Upper lobe of left lung (tissue), 6 donors: ENCODE results near the gene PRDM7. TPM values are rescaled to one million over a fixed set of nuclear protein-coding genes. Genes with fewer than 3 reads are reported as not detected.

Source experiments
- ATAC-seq, 2 donors: fragments of 200-7000 bp; cut with Tn5 transposase; one replicate each; pipeline ENCODE4 v1.9.1; 2022; ENCODE audit warnings: mild to moderate bottlenecking in 2 of 2, moderate library complexity in 2 of 2; ENCODE audit not compliant: low FRiP score in 2 of 2
- DNase-seq, 2 donors: peaks; one replicate each; pipeline ENCODE4 v3.0.0-alpha.2; 2019 to 2020
- H3K27ac ChIP-seq, 4 donors: fragments of 200-600 bp; sonication (generic); one replicate each; pipeline ENCODE4 v1.5.1; 2016 to 2019
- H3K27me3 ChIP-seq, 4 donors: fragments of 200-600 bp; sonication (generic); one replicate each; pipeline ENCODE4 v1.5.1; 2017 to 2019
- H3K36me3 ChIP-seq, 4 donors: fragments of 200-600 bp; sonication (generic); one replicate each; pipeline ENCODE4 v1.5.1; 2016 to 2019
- H3K4me1 ChIP-seq, 4 donors: fragments of 200-600 bp; sonication (generic); one replicate each; pipeline ENCODE4 v1.5.1; 2018 to 2019
- H3K4me3 ChIP-seq, 4 donors: fragments of 200-600 bp; sonication (generic); one replicate each; pipeline ENCODE4 v1.5.1; 2017 to 2019; ENCODE audit warnings: mild to moderate bottlenecking in 2 of 4, moderate library complexity in 1 of 4
- H3K9me3 ChIP-seq, 4 donors: fragments of 200-600 bp; sonication (generic); one replicate each; pipeline ENCODE4 v1.5.1; 2018 to 2019
- EP300 ChIP-seq, 4 donors: sonication (generic); formaldehyde crosslinking; IDR thresholded peaks; one replicate each; pipeline ENCODE4 v1.5.1; 2017; ENCODE audit warnings: antibody characterized with exemption in 4 of 4, control low read depth in 2 of 4
- POLR2A ChIP-seq, 4 donors: fragments of 450-650 bp; IDR thresholded peaks; one replicate each; pipeline ENCODE4 v1.5.1; 2016 to 2017; ENCODE audit warnings: antibody characterized with exemption in 4 of 4, mild to moderate bottlenecking in 2 of 4
- POLR2AphosphoS5 ChIP-seq, 2 donors: sonication (generic); formaldehyde crosslinking; IDR thresholded peaks; one replicate each; pipeline ENCODE4 v1.5.1; 2017; ENCODE audit warnings: antibody characterized with exemption in 2 of 2
- whole genome bisulfite sequencing, 2 donors: methylation state at CpG; one replicate each; pipeline ENCODE4 v1.1.5; 2017 to 2018; 5-methylcytosine and 5-hydroxymethylcytosine counted together
- total RNA-seq, 6 donors: library from RNA; depleted of rRNA in 4 of 6; stranded (reverse); fragments of >200 nt in 4 of 6; gene quantifications; one replicate each; pipeline versions ENCODE4 v1.1.0 to v1.2.1, GENCODE V29; 2016 to 2021
- TF ChIP-seq, protein P1 (sequence below), 6 experiments: fragments of 450-650 bp in 4 of 6; fragments of 200-600 bp in 2 of 6; sonication (generic) in 2 of 6; IDR thresholded peaks; one replicate each; pipeline ENCODE4 v1.5.1; 2016 to 2019; ENCODE audit warnings: antibody characterized with exemption in 6 of 6
- donor health status: DM: no; HTN: no; CAD: no; lungs with moderate emphysema.
- donor health status: DM: no; HTN: yes; CAD: no; lungs with severe emphysema.

PRDM7 gene
- total RNA-seq, 6 donors from 2014 or later, result not detected

DNA sequence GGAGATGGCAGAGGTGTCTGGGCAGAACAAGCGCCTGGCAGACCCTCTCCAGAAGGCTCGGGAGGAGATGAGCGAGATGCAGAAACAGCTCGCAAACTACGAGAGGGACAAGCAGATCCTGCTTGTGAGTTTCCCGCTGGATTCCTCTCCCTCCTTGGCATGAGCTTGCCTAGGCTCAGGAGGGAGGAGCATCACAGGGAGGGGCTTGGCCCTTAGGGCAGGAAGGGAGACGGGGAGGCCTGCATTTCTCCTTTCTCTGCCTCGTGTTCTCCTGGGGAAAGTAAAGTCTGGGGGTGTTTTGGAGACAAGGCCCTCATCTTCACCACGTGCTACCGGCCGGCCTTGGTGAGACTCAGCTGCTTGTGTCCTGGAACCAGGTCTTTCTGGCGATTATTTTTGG, 39.9 kb downstream of the PRDM7 start:
- 88 to 89% methylated on average over 10 to 12 of the region's 12 CpGs for WGBS, 2 donors
- Histone ChIP-seq H3K36me3 (peaks cover 6 to 73% (median 51%) of the 10 kb centered on the region in 4 donors), H3K27me3 (no peaks in the 10 kb centered on the region), H3K4me1 (no peaks in the 10 kb centered on the region), H3K4me3 (no peak overlapping the region), H3K9me3 (peaks cover 0 to 2% (median 0%) of the 10 kb centered on the region in 4 donors), H3K27ac (no peak overlapping the region)
- TF ChIP-seq EP300 (IDR thresholded peaks at IDR 0.05) (no peak), POLR2A (IDR thresholded peaks at IDR 0.05) (no peak), POLR2AphosphoS5 (IDR thresholded peaks at IDR 0.05) (no peak)
- TF ChIP-seq, protein P1, sequence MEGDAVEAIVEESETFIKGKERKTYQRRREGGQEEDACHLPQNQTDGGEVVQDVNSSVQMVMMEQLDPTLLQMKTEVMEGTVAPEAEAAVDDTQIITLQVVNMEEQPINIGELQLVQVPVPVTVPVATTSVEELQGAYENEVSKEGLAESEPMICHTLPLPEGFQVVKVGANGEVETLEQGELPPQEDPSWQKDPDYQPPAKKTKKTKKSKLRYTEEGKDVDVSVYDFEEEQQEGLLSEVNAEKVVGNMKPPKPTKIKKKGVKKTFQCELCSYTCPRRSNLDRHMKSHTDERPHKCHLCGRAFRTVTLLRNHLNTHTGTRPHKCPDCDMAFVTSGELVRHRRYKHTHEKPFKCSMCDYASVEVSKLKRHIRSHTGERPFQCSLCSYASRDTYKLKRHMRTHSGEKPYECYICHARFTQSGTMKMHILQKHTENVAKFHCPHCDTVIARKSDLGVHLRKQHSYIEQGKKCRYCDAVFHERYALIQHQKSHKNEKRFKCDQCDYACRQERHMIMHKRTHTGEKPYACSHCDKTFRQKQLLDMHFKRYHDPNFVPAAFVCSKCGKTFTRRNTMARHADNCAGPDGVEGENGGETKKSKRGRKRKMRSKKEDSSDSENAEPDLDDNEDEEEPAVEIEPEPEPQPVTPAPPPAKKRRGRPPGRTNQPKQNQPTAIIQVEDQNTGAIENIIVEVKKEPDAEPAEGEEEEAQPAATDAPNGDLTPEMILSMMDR (IDR thresholded peaks at IDR 0.05), result no peak
- ATAC-seq (no peak), DNase-seq (no peak)

DNA sequence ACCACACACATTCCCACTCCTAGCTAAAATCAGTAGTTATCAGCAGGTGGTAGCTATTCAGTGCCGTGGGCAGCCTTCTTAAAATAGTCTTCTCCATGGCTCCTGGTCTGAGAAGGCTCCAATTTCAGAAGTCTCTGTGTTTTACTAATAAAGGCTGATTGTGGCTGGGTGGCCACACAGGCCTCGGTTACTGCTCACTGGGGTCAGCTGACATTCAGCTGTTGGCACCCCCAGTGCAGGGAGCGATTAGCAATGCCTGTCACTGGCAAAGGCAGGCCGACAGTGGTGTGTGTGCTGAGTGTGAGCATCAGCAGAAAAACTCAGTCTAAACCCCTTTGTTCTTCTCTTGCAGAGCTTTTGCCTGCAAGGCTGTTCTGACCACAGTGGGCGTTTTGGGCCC, 41.2 kb downstream of the PRDM7 start:
- H3K27me3 ChIP-seq, result no peaks in the 10 kb centered on the region
- peaks cover 0 to 5% (median 0%) of the 10 kb centered on the region in 4 donors for H3K9me3 ChIP-seq
- 74 to 85% methylated on average over 3 to 5 of the region's 5 CpGs for WGBS, 2 donors
- H3K36me3 ChIP-seq, result peaks cover 6 to 73% (median 52%) of the 10 kb centered on the region in 4 donors
- no peak for ATAC-seq
- H3K4me1 ChIP-seq, result no peaks in the 10 kb centered on the region
- H3K4me3 ChIP-seq, result no peak overlapping the region
- H3K27ac ChIP-seq, result no peak overlapping the region
- no peak for DNase-seq
- TF ChIP-seq, protein P1 (IDR thresholded peaks at IDR 0.05), result no peak
- TF ChIP-seq POLR2AphosphoS5 (IDR thresholded peaks at IDR 0.05) (no peak), POLR2A (IDR thresholded peaks at IDR 0.05) (no peak), EP300 (IDR thresholded peaks at IDR 0.05) (no peak)

DNA sequence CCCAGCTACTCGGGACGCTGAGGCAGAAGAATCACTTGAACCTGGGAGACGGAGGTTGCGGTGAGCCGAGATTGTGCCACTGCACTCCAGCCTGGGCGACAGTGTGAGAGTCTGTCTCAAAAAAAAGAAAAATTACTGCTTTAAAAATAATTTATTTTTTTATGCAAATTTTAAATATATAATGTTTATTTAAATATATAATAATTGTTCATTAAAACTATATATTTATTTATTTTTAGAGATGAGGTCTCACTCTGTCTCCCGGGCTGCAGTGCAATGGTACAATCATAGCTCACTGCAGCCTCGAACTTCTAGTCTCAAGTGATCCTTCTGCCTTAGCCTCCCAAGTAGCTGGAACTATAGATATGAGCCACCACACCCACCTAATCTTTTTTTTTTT, 42.6 kb downstream of the PRDM7 start:
- WGBS, 2 donors, result 84 to 87% methylated on average over 8 of the region's 8 CpGs
- TF ChIP-seq POLR2A (IDR thresholded peaks at IDR 0.05), result no peak
- TF ChIP-seq, protein P1 (IDR thresholded peaks at IDR 0.05), result no peak
- no peak for TF ChIP-seq POLR2AphosphoS5 (IDR thresholded peaks at IDR 0.05)
- no peak for TF ChIP-seq EP300 (IDR thresholded peaks at IDR 0.05)
- peaks cover 6 to 59% (median 42%) of the 10 kb centered on the region in 4 donors for H3K36me3 ChIP-seq

DNA sequence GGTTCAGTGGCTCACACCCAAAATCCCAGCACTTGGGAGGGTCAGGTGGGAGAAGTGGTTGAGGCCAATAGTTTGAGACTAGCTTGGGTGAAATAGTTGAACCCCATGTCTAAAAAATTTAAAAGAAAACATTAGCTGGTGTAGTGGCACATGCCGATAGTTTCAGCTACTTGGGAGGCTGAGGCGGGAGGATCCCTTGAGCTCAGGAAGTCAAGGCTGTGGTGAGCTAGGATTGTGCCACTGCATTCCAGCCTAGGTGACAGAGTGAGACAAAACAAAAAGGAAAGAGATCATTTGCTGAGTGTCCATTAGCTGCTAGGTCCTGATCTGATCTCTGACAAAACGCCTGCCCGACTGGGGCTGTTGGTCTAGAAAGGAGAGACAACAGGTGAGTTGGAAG, 43.7 kb downstream of the PRDM7 start:
- H3K9me3 ChIP-seq, result peaks cover 0 to 5% (median 0%) of the 10 kb centered on the region in 4 donors
- H3K4me3 ChIP-seq, result no peak overlapping the region
- TF ChIP-seq POLR2AphosphoS5 (IDR thresholded peaks at IDR 0.05) (no peak), POLR2A (IDR thresholded peaks at IDR 0.05) (no peak), EP300 (IDR thresholded peaks at IDR 0.05) (no peak)
- TF ChIP-seq, protein P1 (IDR thresholded peaks at IDR 0.05), result no peak
- H3K4me1 ChIP-seq, result no peaks in the 10 kb centered on the region
- no peaks in the 10 kb centered on the region for H3K27me3 ChIP-seq
- 79 to 89% methylated on average over 4 of the region's 4 CpGs for WGBS, 2 donors
- no peak for ATAC-seq
- no peak for DNase-seq
- no peak overlapping the region for H3K27ac ChIP-seq
- H3K36me3 ChIP-seq, result peaks cover 6 to 56% (median 38%) of the 10 kb centered on the region in 4 donors

More for the DNA sequence above, 42.6 kb downstream of the PRDM7 start:
- Histone ChIP-seq H3K4me1 (no peaks in the 10 kb centered on the region), H3K9me3 (peaks cover 0 to 5% (median 0%) of the 10 kb centered on the region in 4 donors), H3K27ac (no peak overlapping the region), H3K27me3 (no peaks in the 10 kb centered on the region), H3K4me3 (no peak overlapping the region)
- no peak for ATAC-seq
- DNase-seq, result no peak

DNA sequence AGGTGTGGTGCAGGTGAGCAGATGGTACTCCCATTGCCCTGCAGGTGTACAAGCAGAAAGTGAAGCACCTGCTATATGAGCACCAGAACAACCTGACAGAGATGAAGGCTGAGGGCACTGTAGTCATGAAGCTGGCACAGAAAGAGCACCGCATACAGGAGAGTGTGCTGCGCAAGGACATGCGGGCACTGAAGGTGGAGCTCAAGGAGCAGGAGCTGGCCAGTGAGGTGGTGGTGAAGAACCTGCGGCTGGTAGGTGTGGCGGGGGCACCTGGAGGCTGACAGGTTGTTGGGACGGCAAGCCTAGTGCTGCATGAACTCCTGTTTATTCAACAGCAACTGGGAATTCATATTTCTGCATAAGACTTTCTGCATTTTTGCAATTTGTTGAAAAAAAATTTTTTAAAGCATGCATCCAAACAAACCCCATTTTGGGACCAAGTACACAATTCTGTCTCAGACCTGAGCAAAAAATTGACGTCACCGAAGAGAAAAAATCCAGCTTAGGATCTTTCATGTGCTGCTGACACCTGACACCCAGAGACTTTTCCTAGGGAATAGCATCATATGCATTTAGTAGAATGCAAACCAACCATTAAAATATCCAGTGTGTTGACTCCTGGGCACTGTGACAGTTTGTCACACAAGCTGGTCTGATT, 44.3 kb downstream of the PRDM7 start:
- H3K36me3 ChIP-seq, result peaks cover 6 to 50% (median 33%) of the 10 kb centered on the region in 4 donors
- ATAC-seq (no peak), DNase-seq (no peak)
- WGBS, 2 donors, result 78% methylated on average over 8 of the region's 8 CpGs
- no peaks in the 10 kb centered on the region for H3K4me1 ChIP-seq
- no peak for TF ChIP-seq EP300 (IDR thresholded peaks at IDR 0.05)
- TF ChIP-seq POLR2AphosphoS5 (IDR thresholded peaks at IDR 0.05), result no peak
- no peak for TF ChIP-seq POLR2A (IDR thresholded peaks at IDR 0.05)
- TF ChIP-seq, protein P1 (IDR thresholded peaks at IDR 0.05), result no peak
- no peaks in the 10 kb centered on the region for H3K27me3 ChIP-seq
- H3K9me3 ChIP-seq, result peaks cover 0 to 5% (median 0%) of the 10 kb centered on the region in 4 donors
- H3K27ac ChIP-seq, result no peak overlapping the region
- H3K4me3 ChIP-seq, result peak overlapping the region in 1 of 4 donors; percentile 21
